ENCODE data around the gene FBXO38.

The FBXO38 gene, protein sequence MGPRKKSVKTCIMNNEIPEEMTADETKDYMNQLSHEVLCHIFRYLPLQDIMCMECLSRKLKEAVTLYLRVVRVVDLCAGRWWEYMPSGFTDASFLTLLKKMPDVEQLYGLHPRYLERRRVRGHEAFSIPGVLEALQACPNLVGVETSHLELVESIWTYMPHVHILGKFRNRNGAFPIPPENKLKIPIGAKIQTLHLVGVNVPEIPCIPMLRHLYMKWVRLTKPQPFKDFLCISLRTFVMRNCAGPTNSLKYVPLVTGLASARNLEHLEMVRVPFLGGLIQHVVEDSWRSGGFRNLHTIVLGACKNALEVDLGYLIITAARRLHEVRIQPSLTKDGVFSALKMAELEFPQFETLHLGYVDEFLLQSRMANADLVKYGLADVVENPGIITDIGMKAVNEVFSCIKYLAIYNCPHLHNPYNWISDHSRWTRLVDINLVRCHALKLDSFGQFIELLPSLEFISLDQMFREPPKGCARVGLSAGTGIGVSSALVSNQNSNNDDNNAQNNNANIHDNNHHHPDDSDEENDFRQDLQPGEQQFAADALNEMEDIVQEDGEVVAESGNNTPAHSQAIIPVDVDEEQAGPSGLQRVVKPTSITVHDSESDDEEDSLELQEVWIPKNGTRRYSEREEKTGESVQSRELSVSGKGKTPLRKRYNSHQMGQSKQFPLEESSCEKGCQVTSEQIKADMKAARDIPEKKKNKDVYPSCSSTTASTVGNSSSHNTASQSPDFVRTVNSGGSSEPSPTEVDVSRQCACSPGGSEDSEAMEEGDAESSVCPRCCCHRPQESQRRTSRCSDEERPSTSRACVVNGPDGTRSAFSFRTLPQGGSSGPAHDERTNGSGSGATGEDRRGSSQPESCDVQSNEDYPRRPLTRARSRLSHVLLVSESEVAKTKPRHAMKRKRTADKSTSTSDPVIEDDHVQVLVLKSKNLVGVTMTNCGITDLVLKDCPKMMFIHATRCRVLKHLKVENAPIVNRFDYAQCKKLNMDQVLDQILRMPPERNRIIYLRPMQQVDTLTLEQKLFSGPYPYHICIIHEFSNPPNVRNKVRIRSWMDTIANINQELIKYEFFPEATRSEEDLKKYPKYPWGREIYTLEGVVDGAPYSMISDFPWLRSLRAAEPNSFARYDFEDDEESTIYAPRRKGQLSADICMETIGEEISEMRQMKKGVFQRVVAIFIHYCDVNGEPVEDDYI

DNA sequence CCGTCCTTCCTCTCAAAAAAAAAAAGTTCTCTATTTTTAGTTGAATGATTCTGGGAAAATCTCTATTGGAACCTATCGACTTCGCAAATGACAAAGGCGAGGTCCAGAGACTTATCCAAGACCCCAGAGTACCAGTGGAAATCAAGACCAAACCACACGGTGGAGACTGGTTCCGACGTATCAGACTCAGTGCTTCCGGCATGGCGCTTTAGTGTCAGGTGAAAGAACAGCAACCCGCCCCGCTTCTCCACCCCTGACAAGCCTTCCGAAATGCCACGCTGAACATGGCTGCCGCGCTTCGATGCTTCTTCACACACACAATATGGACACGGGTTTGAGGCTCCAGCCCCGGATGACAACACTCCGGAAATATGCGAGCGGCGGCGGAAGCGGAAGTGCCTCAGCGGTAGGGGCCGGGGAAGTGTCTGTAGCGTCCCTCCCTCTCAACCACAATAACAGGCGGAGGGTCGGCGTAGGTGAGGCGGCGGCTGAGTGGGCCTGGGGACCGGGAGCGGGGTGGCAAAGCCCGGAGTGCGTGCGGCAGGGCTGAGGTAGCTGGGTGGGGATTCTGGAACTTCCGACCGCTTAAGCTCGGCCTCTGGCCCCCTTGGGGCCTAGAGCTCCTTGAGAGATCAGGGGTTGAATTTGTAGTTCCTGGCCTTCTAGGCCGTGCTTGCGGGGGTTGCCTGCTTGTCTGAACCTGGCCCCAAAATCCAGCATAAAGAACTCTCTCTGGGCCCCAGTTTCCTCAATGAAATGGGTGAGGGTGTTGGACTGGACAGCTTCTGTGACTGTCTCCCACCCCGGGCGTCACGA lies at the start of gene FBXO38:
FBXO38 (plus strand) TSS at position 395 of the 816 bp plus-strand sequence. CDS start 10,819 bp downstream, outside the sequence.
- DNase-seq (ENCODE audit: low read depth in 3 of 3): peak; percentile 88 to 94 (median 90)

DNA sequence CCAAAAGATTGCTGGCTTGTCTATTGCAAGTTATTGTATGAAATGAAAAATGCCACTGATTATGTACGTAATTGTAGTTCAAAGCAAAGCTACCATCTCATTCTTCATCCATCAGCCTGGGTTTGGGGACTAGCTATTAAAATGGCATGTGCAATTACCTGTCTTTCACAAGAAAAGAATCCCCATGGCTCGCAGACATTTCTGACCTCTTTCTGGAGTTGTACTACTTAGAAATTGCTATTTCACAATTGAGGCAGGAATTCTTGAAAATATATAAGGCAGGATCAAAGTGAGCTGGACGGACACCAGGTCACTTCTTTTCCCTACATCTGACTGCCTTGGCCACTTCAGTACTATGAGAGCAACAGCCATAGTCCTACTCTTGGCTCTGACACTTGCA lies 48.5 kb upstream of the FBXO38 start, which contains the start of gene SPINK9:
SPINK9 (plus strand) TSS at position 301 of the 400 bp plus-strand sequence; CDS start at position 356, 55 bp downstream.
- DNase-seq (ENCODE audit: low read depth in 3 of 3): no peak

DNA sequence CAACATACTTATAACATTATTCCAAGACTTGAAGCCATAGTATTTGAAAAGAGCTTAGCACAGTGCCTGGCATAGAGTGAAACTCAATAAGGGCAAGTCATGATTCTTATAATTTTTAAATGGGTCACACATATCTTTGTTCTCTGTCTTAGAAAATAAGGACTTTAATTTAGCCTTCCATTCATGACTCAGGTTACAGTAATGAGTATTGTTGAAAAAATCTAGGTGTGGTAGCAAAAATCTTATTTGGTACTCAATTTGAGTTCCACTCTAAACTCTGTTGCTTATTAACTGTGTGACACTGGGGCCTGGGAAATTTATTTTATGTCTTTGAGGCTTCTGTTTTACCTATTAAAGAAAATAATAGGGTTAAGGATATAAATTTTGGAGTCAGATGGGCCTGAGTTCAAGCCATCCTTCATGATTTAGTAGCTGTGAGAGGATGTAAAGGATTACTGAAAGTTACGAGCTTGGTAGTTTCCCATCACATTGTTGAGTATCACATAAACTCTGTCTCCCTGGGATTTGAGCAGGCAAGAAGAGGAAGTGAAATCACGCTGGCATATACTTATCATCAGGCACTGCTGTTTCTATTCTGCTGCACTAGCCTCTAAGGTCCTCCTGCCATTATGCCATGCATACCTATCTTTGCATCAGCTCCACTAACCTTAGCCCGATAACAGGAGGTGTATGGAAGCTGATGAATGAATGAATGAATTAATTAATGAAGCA lies 46.9 kb upstream of the FBXO38 start:
- no peak for DNase-seq (ENCODE audit: low read depth in 3 of 3)

DNA sequence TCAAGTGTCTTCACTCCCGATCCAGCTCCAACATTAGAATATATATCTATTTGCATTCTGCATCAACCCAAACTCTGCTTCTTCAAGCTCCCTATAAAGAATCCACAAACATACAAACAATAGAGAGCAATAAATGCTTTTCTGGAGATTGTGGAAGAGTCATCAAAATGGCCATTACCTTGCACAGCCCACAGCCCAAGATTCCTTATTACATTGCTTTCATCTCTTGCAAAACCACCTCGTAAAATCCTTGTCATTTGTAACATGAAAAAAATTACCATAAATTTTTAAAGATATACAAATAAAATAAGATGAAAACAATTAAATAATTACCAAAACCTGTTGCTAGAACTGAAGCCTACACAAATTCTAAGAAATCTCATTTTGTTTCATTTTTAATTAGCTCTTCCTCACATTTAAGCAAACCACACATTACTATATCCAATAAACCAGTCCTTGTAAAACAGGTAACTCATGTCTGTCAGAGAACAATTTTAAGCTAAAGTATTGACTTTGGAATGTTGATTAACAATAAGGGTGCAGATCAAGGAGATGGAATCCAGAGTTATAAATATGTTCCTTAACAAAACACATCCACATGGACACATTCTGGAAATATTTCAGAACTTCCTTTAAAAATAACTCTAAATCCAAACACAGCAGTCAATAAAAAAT lies 41.2 kb upstream of the FBXO38 start:
- no peak for DNase-seq (ENCODE audit: low read depth in 3 of 3)

DNA sequence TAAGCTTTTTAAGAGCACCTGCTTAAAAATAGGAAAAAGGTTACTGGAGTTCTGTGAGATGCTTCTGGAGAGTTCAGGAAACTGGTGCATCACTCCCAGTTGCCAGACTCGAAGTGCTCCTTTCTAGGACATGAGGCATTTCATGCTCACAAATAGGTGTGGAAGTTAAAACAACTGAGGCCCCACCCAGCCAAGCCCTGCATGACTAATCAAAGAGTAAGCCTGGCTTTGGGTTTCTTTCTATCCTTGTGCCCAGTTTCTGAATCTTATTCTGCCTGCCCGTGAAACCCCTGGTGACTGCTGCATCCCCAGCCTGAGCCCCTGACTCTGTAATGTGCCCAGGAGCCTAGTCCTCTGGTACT lies 40.7 kb upstream of the FBXO38 start:
- no peak for DNase-seq (ENCODE audit: low read depth in 3 of 3)

DNA sequence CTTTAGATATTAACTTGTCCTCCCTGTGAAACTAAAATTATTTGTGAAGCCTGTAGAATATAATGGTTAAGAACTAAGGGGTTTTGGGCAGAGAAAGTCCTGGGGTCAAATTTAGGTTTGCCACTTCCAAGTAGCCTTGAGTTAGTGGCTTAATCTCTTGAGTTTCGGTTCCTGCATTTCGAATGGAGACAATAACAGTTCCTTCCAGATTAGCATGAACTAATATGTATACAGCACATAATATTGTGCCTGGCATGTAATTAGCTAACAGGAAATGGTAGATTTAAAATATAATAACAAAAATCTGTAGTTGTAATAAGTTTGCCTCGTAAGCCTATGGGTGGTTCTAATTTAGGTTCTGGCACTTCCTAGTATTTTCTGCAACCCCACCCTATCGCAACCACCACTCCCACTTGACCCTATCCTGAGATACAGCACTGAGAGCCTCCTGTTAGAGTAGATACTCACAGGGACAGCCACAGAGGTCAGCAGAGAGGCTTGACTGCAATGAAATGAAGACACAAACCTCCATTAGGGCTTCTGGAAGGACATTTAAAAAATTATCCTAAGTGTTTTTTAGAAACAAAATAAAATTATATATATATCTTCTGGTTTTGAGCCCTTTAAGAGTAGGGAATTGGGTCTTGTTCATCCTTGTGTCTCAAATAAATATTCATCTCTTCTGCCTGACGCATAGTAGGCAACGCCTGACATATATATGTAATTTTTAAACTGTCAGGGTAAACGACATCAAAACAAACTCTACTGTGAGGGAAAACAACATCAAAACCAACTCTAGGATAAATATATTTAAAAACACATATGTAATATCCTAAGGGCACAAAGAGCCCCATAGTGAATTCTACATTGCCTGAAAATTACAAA lies 39.9 kb upstream of the FBXO38 start:
- DNase-seq (ENCODE audit: low read depth in 3 of 3): no peak

DNA sequence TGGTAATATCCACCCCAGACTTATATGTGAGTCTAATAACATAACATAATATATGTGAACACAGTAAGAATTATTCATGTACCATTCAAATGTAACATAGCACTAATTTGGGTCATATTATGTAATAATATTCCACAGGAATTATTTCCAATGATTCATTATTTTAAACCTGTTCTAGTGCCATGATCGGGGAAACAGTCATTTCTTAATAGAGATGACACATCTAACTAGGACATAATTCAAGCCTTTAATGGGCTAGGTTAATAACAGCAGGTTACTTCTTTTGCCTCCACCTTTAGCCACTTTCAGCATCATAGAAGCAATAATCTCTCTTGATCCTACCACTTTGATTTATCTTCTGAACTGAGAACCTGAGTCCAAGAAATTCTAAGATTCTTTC lies 36.1 kb upstream of the FBXO38 start:
- no peak for DNase-seq (ENCODE audit: low read depth in 3 of 3)

DNA sequence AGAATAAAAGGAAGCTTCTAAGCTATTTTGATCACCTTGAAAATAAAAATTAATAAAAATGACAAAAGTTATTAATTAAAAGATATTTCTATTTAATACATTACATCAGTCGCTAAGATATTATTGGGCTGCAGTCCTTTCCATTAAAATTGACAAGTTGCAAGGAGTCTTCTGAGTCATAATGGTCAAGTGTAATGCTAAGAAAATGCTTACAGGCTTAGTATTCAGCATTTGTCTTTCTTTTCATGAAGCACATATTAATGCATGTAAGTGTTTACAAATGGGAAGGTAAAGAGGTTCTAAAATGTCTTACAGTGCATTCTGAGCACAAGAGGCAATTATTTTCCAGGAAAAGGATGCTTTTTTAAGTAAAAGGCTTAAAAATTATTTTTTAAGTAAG lies 31.1 kb upstream of the FBXO38 start:
- no peak for DNase-seq (ENCODE audit: low read depth in 3 of 3)

DNA sequence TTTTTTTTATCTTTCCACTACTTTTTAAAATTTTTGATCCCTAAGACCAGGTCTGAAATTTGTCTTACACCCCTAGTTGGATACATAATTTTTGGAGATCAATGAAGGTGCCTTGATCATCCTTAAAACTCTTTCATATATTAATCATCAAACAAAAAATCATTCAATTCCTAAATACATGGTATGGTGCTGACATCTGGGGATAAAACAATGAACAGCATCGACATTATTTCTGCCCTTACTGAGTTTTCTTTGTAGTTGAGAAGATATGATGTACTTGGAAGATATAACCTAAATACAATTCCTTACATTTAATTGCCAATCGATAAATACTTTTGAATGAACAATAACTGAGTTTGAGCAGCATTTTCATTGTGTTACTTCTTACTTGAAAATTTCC lies 30.1 kb upstream of the FBXO38 start:
- DNase-seq (ENCODE audit: low read depth in 3 of 3): no peak

DNA sequence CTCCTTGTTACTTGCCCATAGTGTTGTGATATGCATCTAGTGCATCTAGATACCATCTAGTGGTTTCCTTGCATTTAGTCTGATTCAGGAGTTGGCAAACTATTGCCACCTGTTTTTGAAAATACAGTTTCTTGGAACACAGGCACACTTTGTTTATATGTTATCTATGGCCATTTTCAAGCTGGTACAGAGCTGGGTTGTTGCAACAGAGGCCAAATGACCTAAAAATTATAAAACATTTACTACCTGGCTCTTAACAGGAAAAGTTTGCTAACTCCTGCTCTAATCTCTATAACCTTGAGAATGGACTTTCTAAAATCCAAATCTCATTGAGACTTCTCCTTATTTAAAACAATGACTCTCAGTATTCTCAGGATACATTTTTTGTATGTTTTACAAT lies 19.4 kb upstream of the FBXO38 start:
- DNase-seq (ENCODE audit: low read depth in 3 of 3): no peak

DNA sequence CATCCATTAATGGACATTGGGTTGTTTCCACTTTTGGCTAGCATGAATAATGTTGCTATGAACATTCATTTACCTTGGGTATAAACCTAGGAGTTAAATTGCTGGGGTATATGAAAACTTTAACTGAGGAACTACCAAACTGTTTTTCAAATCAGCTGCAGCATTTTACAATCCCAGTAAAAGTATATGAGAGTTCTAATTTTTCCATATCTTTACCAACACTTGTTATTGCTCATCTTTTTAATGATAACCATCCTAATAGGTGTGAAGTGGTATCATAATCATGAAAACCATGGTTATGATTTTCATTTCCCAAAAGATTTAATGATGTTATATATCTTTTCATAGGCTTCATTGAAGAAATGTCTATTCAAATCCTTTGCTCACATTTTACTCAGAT lies 15.5 kb upstream of the FBXO38 start:
- DNase-seq (ENCODE audit: low read depth in 3 of 3): no peak

DNA sequence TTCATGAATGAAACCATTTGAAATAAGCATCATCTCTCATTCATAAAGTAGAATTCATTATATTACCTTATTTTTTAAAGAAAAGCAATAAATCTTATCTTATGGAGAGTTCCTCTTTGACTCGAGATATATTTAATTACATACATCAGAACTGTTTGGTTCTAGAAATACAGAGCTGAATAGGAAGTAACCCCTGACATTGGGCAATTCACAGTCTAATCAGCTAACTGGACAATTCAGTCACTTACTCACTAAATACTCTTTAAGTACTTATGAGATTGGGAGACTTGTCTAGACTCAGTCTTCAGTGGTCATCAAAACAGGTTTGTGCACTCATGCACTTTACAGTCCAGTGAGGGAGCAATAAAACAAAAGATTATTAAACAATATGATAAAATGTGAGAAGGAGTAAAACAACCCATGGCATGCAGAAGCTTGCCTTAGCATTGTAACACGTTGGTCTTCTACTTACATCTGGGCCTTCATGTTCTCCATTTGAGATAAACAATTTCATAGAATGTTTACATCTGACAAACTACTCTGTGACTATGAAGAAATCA lies 11.5 kb upstream of the FBXO38 start:
- no peak for DNase-seq (ENCODE audit: low read depth in 3 of 3)

DNA sequence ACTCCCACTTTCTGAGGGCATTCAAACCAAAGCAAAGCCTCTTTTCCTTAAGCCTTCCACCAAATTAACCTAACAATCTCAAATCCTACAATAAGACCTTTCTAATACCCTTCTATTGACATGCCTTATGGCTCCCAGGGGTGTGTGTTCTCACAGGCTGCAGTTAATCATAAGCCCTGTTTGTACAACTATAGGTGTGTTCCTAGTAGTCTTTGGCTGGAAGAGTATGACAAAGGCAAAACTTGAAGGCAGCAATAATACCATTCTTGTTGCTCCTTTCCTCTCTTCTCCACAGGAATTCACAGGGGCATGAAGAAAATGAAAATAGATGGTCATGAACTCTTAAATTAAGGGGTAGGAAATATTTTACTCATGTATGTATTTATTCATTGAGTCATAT lies 10.9 kb upstream of the FBXO38 start:
- no peak for DNase-seq (ENCODE audit: low read depth in 3 of 3)

DNA sequence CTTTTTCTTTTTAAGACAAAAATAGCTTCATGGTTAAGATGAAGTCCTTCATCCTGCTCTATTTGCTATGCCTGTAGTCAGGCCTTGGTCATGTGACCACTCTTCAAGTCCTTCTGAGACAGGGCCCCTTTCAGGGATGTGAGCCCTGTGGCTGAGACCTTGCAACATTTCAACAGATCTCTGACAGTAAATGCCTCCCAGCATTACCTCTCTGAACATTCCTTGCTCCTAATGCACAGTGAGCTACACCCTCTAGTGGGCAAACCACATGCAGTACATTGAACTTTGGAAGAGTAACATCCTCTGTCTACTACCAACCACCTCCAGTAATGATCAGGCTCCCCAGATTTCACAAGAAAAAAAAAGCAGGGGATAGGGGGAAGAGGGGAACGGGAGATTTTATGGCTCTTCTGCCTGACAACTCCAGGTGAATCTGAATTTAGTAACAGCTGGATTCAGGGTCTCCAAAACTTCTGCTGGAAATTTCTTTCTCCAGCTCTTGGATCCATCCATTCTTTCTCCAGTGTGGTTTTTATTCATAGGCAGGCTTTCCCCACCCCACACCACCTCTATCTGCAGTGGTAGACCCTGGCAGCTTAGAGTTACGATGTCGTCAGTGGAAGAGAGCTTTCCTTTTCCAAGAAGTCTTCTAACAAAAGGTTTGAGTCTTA lies 8.9 kb upstream of the FBXO38 start:
- DNase-seq (ENCODE audit: low read depth in 3 of 3): no peak

DNA sequence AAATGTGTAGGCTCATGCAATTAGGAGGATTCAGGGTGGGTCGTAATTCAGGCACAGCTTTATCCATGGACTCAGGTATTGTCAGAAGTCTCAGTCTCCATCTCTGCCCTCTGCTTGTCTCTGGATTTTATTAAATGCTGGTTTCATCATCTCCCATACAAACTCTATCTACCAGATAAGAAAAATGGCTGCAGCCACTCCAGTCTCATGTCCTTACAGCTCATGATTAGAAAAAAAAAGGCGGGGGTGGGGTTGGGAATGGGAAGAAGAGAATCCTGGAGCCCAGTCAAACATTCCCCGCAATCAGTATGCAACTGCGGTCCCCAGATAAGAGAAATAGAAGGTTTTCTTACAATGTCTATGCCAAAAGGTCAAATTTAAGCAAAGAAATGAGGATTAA lies 7.6 kb upstream of the FBXO38 start:
- DNase-seq (ENCODE audit: low read depth in 3 of 3): no peak

DNA sequence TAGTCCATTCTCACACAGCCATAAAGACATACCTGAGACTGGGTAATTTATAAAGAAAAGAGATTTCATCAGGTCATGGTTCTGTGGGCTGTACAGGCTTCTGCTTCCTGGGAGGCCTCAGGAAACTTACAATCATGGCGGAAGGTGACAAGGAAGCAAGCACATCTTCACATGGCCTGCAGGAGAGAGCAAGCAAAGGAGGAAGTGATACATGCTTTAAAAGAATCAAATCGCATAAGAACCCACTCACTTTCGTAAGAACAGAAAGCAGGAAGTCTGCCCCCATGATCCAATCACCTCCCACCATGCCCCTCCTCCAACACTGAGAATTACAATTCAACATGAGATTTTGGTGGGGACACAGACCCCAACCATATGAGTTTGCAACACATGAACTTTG lies 5.1 kb upstream of the FBXO38 start:
- DNase-seq (ENCODE audit: low read depth in 3 of 3): no peak

DNA sequence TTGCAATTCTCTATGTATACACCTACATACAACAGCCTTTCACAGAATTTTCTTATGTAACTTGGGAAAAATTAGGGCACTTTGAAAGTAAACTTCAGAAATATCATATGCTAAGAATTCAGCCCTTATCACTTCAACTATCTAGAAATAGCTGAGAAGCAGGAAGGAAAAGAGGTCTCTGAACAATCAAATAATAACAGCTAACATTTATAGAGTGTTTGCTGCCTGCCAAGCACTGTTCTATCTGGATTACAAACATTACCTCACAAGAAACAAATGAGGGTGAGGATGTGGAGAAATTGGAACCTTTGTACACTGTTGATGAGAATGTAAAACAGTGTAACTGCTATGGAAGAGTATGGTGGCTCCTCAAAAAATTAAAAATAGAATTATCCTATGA lies 4.4 kb upstream of the FBXO38 start:
- DNase-seq (ENCODE audit: low read depth in 3 of 3): no peak

DNA sequence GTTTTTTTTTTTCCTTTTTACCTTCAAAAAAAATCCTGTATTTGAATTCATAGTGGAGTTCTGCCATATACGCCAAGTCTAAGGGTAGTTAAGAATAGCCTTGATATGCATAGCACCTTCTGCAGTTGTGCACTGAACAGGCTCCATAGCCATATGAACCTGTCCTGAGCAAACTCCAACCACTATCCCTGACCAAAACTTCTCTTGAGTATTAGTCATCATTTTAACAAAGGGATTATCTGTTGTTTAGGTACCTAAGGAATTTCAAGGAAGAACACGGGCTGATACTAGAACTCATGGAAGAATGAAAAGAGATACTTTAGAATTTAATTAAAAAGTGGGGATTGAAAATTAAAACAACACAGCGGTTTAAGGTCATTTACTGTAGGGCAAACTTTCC lies 1.9 kb upstream of the FBXO38 start:
- DNase-seq (ENCODE audit: low read depth in 3 of 3): no peak

All from stimulated activated CD4-positive, alpha-beta T cell treated with anti-CD3 and anti-CD28 coated beads, TNF-alpha, amount 100 ng/mL, for 48 hours (primary cell).